ENCODE measurements around the gene HERPUD1.

DNA sequence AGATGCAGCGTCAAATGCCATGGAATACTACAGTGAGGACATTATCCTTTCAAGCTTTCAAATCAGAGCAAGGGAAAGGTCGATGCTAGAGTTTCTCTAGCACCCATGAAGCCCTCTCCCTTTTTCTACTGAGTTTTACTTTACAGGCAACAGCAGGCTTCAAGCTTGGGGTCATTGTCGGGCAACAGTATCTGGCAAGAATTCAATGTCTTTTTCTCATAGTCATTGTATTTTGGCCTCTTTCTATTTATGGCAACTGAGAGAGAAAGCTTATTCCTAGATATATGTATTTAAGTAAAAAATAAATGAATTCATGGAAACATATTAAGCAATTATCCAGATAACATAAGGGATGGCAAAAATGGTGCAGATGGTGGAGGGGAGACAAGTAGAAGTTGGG lies 29.4 kb downstream of the HERPUD1 start:
- no peak for TF ChIP-seq EZH2 (IDR thresholded peaks at IDR 0.05; ENCODE audit: borderline replicate concordance, low read depth, low read length, poor library complexity, severe bottlenecking)
- TF ChIP-seq, protein P1, sequence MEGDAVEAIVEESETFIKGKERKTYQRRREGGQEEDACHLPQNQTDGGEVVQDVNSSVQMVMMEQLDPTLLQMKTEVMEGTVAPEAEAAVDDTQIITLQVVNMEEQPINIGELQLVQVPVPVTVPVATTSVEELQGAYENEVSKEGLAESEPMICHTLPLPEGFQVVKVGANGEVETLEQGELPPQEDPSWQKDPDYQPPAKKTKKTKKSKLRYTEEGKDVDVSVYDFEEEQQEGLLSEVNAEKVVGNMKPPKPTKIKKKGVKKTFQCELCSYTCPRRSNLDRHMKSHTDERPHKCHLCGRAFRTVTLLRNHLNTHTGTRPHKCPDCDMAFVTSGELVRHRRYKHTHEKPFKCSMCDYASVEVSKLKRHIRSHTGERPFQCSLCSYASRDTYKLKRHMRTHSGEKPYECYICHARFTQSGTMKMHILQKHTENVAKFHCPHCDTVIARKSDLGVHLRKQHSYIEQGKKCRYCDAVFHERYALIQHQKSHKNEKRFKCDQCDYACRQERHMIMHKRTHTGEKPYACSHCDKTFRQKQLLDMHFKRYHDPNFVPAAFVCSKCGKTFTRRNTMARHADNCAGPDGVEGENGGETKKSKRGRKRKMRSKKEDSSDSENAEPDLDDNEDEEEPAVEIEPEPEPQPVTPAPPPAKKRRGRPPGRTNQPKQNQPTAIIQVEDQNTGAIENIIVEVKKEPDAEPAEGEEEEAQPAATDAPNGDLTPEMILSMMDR (conservative IDR thresholded peaks at IDR 0.05; ENCODE audit: low read depth, low read length) = no peak
